GM23338 (cell line): ENCODE measurements around the gene USP2. TPM values are rescaled to one million over a fixed set of nuclear protein-coding genes. Genes with fewer than 3 reads are reported as not detected.

Experiments used
- ATAC-seq: fragments of 200-7000 bp; cut with Tn5 transposase; 3 replicates; pipeline ENCODE4 v1.9.1; 2020
- DNase-seq: peaks from one replicate; pipeline ENCODE4 v3.0.0-alpha.2; 2015; ENCODE audit warnings: low spot score
- H2AFZ ChIP-seq: fragments of 200-600 bp; sonication (generic); 2 replicates; pipeline ENCODE4 v1.8.0; 2016; ENCODE audit warnings: antibody characterized with exemption, mild to moderate bottlenecking, moderate library complexity
- H3F3A ChIP-seq: fragments of 200-600 bp; sonication (generic); replicated peaks from 2 replicates; pipeline ENCODE4 v1.8.0; 2017; ENCODE audit warnings: antibody characterized with exemption, mixed run types, low read depth
- H3K27ac ChIP-seq: fragments of 200-600 bp; sonication (generic); 2 replicates; pipeline ENCODE4 v1.6.1; 2016; ENCODE audit warnings: low read depth
- H3K27me3 ChIP-seq: fragments of 200-600 bp; sonication (generic); 2 replicates; pipeline ENCODE4 v1.8.0; 2016; ENCODE audit warnings: mild to moderate bottlenecking, mixed run types, moderate library complexity; ENCODE audit not compliant: insufficient read depth
- H3K36me3 ChIP-seq: fragments of 200-600 bp; sonication (generic); 2 replicates; pipeline ENCODE4 v1.8.0; 2016; ENCODE audit warnings: mild to moderate bottlenecking; ENCODE audit not compliant: insufficient read depth
- H3K4me1 ChIP-seq: fragments of 200-600 bp; sonication (generic); 2 replicates; pipeline ENCODE4 v1.8.0; 2016; ENCODE audit warnings: mild to moderate bottlenecking, moderate library complexity; ENCODE audit not compliant: insufficient read depth
- H3K4me2 ChIP-seq: fragments of 200-600 bp; sonication (generic); 2 replicates; pipeline ENCODE4 v1.7.1; 2017; ENCODE audit warnings: mixed run types
- H3K4me3 ChIP-seq: fragments of 200-600 bp; sonication (generic); 2 replicates; pipeline ENCODE4 v1.6.1; 2016; ENCODE audit warnings: mixed run types
- H3K79me2 ChIP-seq: fragments of 200-600 bp; sonication (generic); replicated peaks from 2 replicates; pipeline ENCODE4 v1.8.0; 2017; ENCODE audit warnings: mild to moderate bottlenecking; ENCODE audit not compliant: insufficient read depth
- H3K9me2 ChIP-seq: fragments of 200-600 bp; sonication (generic); 2 replicates; pipeline ENCODE4 v1.8.0; 2017; ENCODE audit not compliant: insufficient read depth
- H4K20me1 ChIP-seq: fragments of 200-600 bp; sonication (generic); replicated peaks from 2 replicates; pipeline ENCODE4 v1.8.0; 2017; ENCODE audit warnings: mild to moderate bottlenecking; ENCODE audit not compliant: insufficient read depth
- H3K27ac Mint-ChIP-seq: 2 replicates; pipeline ENCODE4 v1.8.0; 2020; ENCODE audit warnings: inconsistent platforms, mild to moderate bottlenecking, moderate library complexity, mixed read lengths
- H3K27me3 Mint-ChIP-seq: 3 replicates; pipeline ENCODE4 v1.8.0; 2022; ENCODE audit warnings: low read depth, mild to moderate bottlenecking, moderate library complexity, mixed read lengths, inconsistent platforms; ENCODE audit not compliant: insufficient read depth, poor library complexity
- H3K36me3 Mint-ChIP-seq: 3 replicates; pipeline ENCODE4 v1.8.0; 2021; ENCODE audit warnings: low read depth, mild to moderate bottlenecking, inconsistent platforms, moderate library complexity, mixed read lengths
- H3K4me1 Mint-ChIP-seq: 3 replicates; pipeline ENCODE4 v1.8.0; 2020; ENCODE audit warnings: mild to moderate bottlenecking, inconsistent platforms, mixed read lengths
- H3K4me3 Mint-ChIP-seq: 3 replicates; pipeline ENCODE4 v1.8.0; 2021; ENCODE audit warnings: moderate library complexity, mild to moderate bottlenecking, inconsistent platforms, mixed read lengths
- H3K9me3 Mint-ChIP-seq: 3 replicates; pipeline ENCODE4 v1.8.0; 2020; ENCODE audit warnings: moderate library complexity, mild to moderate bottlenecking, inconsistent platforms, mixed read lengths
- CREB1 ChIP-seq: fragments of 250-450 bp; sonication (Bioruptor Pico); IDR thresholded peaks from 2 replicates; pipeline ENCODE4 v1.5.0; 2020; ENCODE audit warnings: low read depth, mild to moderate bottlenecking, moderate library complexity
- EZH2 ChIP-seq: fragments of 200-600 bp; sonication (generic); IDR thresholded peaks from one replicate; pipeline ENCODE4 v1.8.0; 2017; ENCODE audit warnings: antibody characterized with exemption, mild to moderate bottlenecking, low read depth; ENCODE audit not compliant: unreplicated experiment
- EZH2phosphoT487 ChIP-seq: fragments of 200-600 bp; sonication (generic); IDR thresholded peaks from one replicate; pipeline ENCODE4 v1.8.1; 2018; ENCODE audit warnings: antibody characterized with exemption; ENCODE audit not compliant: unreplicated experiment
- JUNB ChIP-seq: IDR thresholded peaks from one replicate; pipeline ENCODE4 v1.6.1; 2016; ENCODE audit warnings: antibody characterized with exemption; ENCODE audit not compliant: unreplicated experiment
- NANOG ChIP-seq: IDR thresholded peaks from 2 replicates; pipeline ENCODE4 v1.6.1; 2016; ENCODE audit warnings: antibody characterized with exemption, borderline replicate concordance
- POLR2AphosphoS5 ChIP-seq: IDR thresholded peaks from 2 replicates; pipeline ENCODE4 v1.6.1; 2016; ENCODE audit warnings: antibody characterized with exemption, low read depth
- REST ChIP-seq: IDR thresholded peaks from one replicate; pipeline ENCODE4 v1.6.1; 2018; ENCODE audit warnings: antibody characterized with exemption; ENCODE audit not compliant: unreplicated experiment
- STAT1 ChIP-seq: IDR thresholded peaks from one replicate; pipeline ENCODE4 v1.6.1; 2016; ENCODE audit warnings: antibody characterized with exemption; ENCODE audit not compliant: unreplicated experiment
- ZNF114 ChIP-seq: fragments of 250-450 bp; sonication (Bioruptor Pico); IDR thresholded peaks from 2 replicates; pipeline ENCODE4 v1.5.0; 2020; ENCODE audit warnings: mild to moderate bottlenecking, moderate library complexity
- ZNF331 ChIP-seq: fragments of 250-450 bp; sonication (Bioruptor Pico); IDR thresholded peaks from 2 replicates; pipeline ENCODE4 v1.5.0; 2020; ENCODE audit warnings: low read depth, mild to moderate bottlenecking, moderate library complexity
- ZNF462 ChIP-seq: fragments of 250-450 bp; sonication (Bioruptor Pico); IDR thresholded peaks from 2 replicates; pipeline ENCODE4 v1.5.0; 2020; ENCODE audit warnings: mild to moderate bottlenecking, moderate library complexity
- polyA plus RNA-seq: library from polyadenylated mRNA; unstranded; fragments of >200 nt; fragmentation: Nextera tagmentation; extraction: Ambion mirVana; gene quantifications from 2 replicates; pipeline ENCODE4 v1.2.1, GENCODE V29; 2016
- total RNA-seq: library from RNA; depleted of rRNA; stranded (reverse); fragments of >200 nt; shearing (Covaris generic); gene quantifications from 2 replicates; pipeline ENCODE4 v1.2.3, GENCODE V29; 2014
- TF ChIP-seq, protein P1 (sequence below), 2 experiments: fragments of 200-600 bp in 1 of 2; sonication (generic) in 1 of 2; conservative IDR thresholded peaks; 2 replicates each; pipeline versions ENCODE4 v1.5.1 to v1.6.1; 2016 to 2017; ENCODE audit warnings: antibody characterized with exemption in 2 of 2, low read depth in 2 of 2, mild to moderate bottlenecking in 2 of 2, moderate library complexity in 1 of 2
- TF ChIP-seq, protein P2 (sequence below): IDR thresholded peaks from 2 replicates; pipeline ENCODE4 v1.6.1; 2016; ENCODE audit warnings: antibody characterized with exemption

USP2 gene
- total and polyA plus RNA-seq, 2 experiments from 2014 or later, result 4.9 to 5.0 TPM

GRCh38 chr11:119352857-119353260 is 28.6 kb downstream of the USP2 start:
- H3K36me3 ChIP-seq, result no peaks in the 10 kb centered on the region
- DNase-seq, result peak; percentile 34
- ATAC-seq, result no peak
- no peaks in the 10 kb centered on the region for H3K79me2 ChIP-seq
- no peak overlapping the region for H3K4me2 ChIP-seq
- Mint-ChIP-seq H3K4me3 (no peak overlapping the region; the same call in 2 of the 3 replicates), H3K27ac (no peak overlapping the region), H3K27me3 (peaks cover 14% of the 10 kb centered on the region), H3K9me3 (no peaks in the 10 kb centered on the region; the same call in 2 of the 3 replicates), H3K36me3 (peaks cover 6% of the 10 kb centered on the region; the same call in 2 of the 3 replicates), H3K4me1 (peaks cover 23% of the 10 kb centered on the region)
- no peak overlapping the region for H3K27ac ChIP-seq
- H3K9me2 ChIP-seq, result no peaks in the 10 kb centered on the region
- no peak overlapping the region for H3K4me3 ChIP-seq
- H2AFZ ChIP-seq, result 0 out of 2 replicates have a peak overlapping the region, but pooled peaks have one; percentile 5
- peaks cover 23% of the 10 kb centered on the region for H3K27me3 ChIP-seq
- peaks cover 10% of the 10 kb centered on the region; the same call in 1 of the 2 replicates for H3K4me1 ChIP-seq
- TF ChIP-seq, protein P1, sequence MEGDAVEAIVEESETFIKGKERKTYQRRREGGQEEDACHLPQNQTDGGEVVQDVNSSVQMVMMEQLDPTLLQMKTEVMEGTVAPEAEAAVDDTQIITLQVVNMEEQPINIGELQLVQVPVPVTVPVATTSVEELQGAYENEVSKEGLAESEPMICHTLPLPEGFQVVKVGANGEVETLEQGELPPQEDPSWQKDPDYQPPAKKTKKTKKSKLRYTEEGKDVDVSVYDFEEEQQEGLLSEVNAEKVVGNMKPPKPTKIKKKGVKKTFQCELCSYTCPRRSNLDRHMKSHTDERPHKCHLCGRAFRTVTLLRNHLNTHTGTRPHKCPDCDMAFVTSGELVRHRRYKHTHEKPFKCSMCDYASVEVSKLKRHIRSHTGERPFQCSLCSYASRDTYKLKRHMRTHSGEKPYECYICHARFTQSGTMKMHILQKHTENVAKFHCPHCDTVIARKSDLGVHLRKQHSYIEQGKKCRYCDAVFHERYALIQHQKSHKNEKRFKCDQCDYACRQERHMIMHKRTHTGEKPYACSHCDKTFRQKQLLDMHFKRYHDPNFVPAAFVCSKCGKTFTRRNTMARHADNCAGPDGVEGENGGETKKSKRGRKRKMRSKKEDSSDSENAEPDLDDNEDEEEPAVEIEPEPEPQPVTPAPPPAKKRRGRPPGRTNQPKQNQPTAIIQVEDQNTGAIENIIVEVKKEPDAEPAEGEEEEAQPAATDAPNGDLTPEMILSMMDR (conservative IDR thresholded peaks at IDR 0.05; ENCODE audit: low read depth in 2 of 2), result no peak
- TF ChIP-seq REST, result no peak
- no peak for TF ChIP-seq EZH2
- no peak for TF ChIP-seq STAT1
- no peak for TF ChIP-seq NANOG
- TF ChIP-seq POLR2AphosphoS5, result no peak
- TF ChIP-seq CREB1 (CRISPR knock-in tag), result no peak
- no peak for TF ChIP-seq ZNF462
- no peak for TF ChIP-seq ZNF331 (CRISPR knock-in tag)
- no peak for TF ChIP-seq JUNB
- no peak for TF ChIP-seq ZNF114 (CRISPR knock-in tag)
- TF ChIP-seq, protein P2, sequence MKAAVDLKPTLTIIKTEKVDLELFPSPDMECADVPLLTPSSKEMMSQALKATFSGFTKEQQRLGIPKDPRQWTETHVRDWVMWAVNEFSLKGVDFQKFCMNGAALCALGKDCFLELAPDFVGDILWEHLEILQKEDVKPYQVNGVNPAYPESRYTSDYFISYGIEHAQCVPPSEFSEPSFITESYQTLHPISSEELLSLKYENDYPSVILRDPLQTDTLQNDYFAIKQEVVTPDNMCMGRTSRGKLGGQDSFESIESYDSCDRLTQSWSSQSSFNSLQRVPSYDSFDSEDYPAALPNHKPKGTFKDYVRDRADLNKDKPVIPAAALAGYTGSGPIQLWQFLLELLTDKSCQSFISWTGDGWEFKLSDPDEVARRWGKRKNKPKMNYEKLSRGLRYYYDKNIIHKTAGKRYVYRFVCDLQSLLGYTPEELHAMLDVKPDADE, result no peak
- no peak for TF ChIP-seq EZH2phosphoT487
- 0 out of 2 replicates have a peak, but pooled peaks cover 3% of the 10 kb centered on the region for H3F3A ChIP-seq
- H4K20me1 ChIP-seq, result no peaks in the 10 kb centered on the region; the same call in 1 of the 2 replicates
